ENCODE results near the gene PPM1F.
A peak's percentile ranks its signal among the peaks of the same experiment; 100 is the strongest.

PPM1F gene

GRCh38 chr22:21952586-21953571 lies at the start of gene PPM1F:
TSS of gene PPM1F (minus strand) at chr22:21952848. CDS start at chr22:21946048, 6,800 bp downstream.
- DNase-seq = peak; percentile 84

- DNase-seq = no peak
These were observed 49.2 kb upstream of the PPM1F start for GRCh38 chr22:22001664-22002525.

GRCh38 chr22:21998595-21999247 lies 46.1 kb upstream of the PPM1F start:
- no peak for DNase-seq

GRCh38 chr22:21996175-21996720 lies 43.6 kb upstream of the PPM1F start:
- DNase-seq = no peak

GRCh38 chr22:21995660-21996059 lies 43.0 kb upstream of the PPM1F start:
- DNase-seq = no peak

- no peak for DNase-seq
These were observed 42.3 kb upstream of the PPM1F start for GRCh38 chr22:21994881-21995444.

- DNase-seq = no peak
These were observed 40.1 kb upstream of the PPM1F start for GRCh38 chr22:21992593-21993237.

- DNase-seq = no peak
These were observed 39.1 kb upstream of the PPM1F start for GRCh38 chr22:21991774-21992173.

- DNase-seq = no peak
These were observed 38.6 kb upstream of the PPM1F start for GRCh38 chr22:21991304-21991596.

- DNase-seq = no peak
These were observed 38.0 kb upstream of the PPM1F start for GRCh38 chr22:21990445-21991303.

- no peak for DNase-seq
These were observed 36.4 kb upstream of the PPM1F start for GRCh38 chr22:21989049-21989448.

GRCh38 chr22:21985214-21985613 lies 32.6 kb upstream of the PPM1F start:
- DNase-seq = no peak

GRCh38 chr22:21984793-21985192 lies 32.1 kb upstream of the PPM1F start:
- no peak for DNase-seq

GRCh38 chr22:21982338-21982965 lies 29.8 kb upstream of the PPM1F start, which contains the start of gene TOP3B:
TSS of gene TOP3B (minus strand) at chr22:21982787. CDS start at chr22:21975709, 7,078 bp downstream.
- peak; percentile 39 for DNase-seq

GRCh38 chr22:21981874-21982273 lies 29.2 kb upstream of the PPM1F start:
- DNase-seq = no peak

GRCh38 chr22:21980547-21980946 lies 27.9 kb upstream of the PPM1F start:
- DNase-seq = no peak

- no peak for DNase-seq
These were observed 26.1 kb upstream of the PPM1F start for GRCh38 chr22:21978564-21979386.

GRCh38 chr22:21977814-21978213 lies 25.2 kb upstream of the PPM1F start:
- no peak for DNase-seq

GRCh38 chr22:21975854-21976345 lies 23.3 kb upstream of the PPM1F start:
- DNase-seq = no peak

Data from kidney glomerular epithelial cell (primary cell).